Liver (tissue), 3 donors: ENCODE data around the gene ARPC5L.

Source experiments
- CTCF ChIP-seq: fragments of 150-350 bp; IDR thresholded peaks from 2 replicates; pipeline ENCODE4 v1.5.1; 2017; ENCODE audit warnings: improper control_type of control experiment, low read depth, low read length; ENCODE audit not compliant: missing input control
- HNF4G ChIP-seq: IDR thresholded peaks from 2 replicates; pipeline ENCODE4 v1.6.1; 2016; ENCODE audit warnings: antibody characterized with exemption
- JUND ChIP-seq, 2 donors: IDR thresholded peaks; 2 replicates each; pipeline ENCODE4 v1.6.1; 2016; ENCODE audit warnings: antibody characterized with exemption in 2 of 2
- RAD21 ChIP-seq, 2 donors: IDR thresholded peaks; 2 replicates each; pipeline ENCODE4 v1.6.1; 2016; ENCODE audit warnings: antibody characterized with exemption in 2 of 2, mild to moderate bottlenecking in 2 of 2
- REST ChIP-seq: IDR thresholded peaks from 2 replicates; pipeline ENCODE4 v1.6.1; 2016; ENCODE audit warnings: antibody characterized with exemption, mild to moderate bottlenecking
- SP1 ChIP-seq: IDR thresholded peaks from 2 replicates; pipeline ENCODE4 v1.6.1; 2018; ENCODE audit warnings: antibody characterized with exemption, mild to moderate bottlenecking
- TF ChIP-seq, protein P1 (sequence below): IDR thresholded peaks from 2 replicates; pipeline ENCODE4 v1.6.1; 2016; ENCODE audit warnings: antibody characterized with exemption
- donor health status: healthy.
- donor health status: healthy.

DNA sequence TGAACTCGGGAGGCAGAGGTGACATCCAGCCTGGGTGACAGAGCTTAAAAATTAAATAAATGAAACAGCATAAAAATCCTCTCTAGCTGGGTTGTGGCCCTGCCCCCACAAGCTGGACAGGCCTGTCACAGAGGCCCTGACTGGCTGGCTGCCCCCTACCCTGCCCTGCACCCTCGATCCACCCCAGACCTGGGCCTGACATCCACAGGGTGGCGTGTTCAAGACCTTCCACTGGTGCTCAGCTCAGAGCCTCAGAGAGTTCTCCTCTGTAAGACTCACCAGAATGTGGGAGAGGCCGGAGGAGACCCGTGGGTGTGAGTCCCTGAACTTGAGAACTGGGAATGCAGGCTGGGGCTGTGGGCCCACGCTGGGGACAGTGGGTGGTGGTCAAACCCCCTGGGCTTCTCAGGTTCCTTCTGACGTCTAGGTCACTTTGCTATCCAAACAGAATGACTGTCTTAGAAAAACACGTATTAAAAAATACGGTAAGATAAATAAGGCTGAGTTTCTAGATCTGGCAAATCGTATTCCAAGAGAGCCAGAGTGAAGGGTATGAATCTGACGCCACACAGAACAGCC, 18.4 kb upstream of the ARPC5L start:
- no peak for TF ChIP-seq CTCF
- TF ChIP-seq, protein P1, sequence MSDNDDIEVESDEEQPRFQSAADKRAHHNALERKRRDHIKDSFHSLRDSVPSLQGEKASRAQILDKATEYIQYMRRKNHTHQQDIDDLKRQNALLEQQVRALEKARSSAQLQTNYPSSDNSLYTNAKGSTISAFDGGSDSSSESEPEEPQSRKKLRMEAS = no peak
- TF ChIP-seq REST = no peak
- no peak for TF ChIP-seq RAD21 (IDR thresholded peaks at IDR 0.05)
- no peak for TF ChIP-seq JUND (IDR thresholded peaks at IDR 0.05)
- no peak for TF ChIP-seq SP1
- no peak for TF ChIP-seq HNF4G
